NCI-H1694 (cell line): ENCODE data around the gene ZFX.
"Not testable (repeated sequence)": the region's sequence is repeated elsewhere in the genome, so short reads cannot be mapped to it uniquely, and the experiment has no call there.

ENCODE experiments used
- DNase-seq: peaks from one replicate; lab custom pipeline; 2025; lab: John Stamatoyannopoulos, UW

ZFX gene

DNA sequence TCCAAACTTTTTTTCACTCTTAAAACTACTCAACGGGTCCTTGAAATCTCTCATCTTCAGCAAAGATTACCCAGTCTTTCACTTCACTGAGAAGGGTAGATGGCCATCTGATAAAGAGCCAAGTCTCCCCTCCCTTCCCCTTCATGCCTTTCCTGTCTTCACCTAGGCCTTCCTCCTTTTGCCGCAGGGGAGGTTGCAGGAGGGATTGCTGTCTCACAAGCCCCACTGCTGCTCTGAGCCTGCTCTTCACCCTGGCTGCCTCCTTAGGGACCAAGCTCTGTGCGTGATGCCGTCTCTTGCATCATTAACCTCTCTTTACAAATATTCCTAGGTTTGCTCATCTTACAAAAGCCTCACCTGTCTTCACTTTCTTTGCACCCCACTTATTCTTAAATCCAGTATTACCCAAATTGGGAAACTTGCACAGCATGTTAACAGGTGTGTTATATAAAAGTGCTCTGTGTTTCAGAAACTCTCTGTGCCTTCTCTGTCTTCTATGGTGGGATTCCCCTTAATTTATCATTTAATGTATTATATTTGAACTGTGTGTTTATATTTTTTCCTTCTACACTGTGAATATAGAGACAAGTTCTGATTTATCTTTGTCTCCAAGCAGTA lies 3.8 kb downstream of the ZFX start:
- no peak for DNase-seq

GRCh38 chrX:24153796-24154189 lies 4.3 kb downstream of the ZFX start:
- no peak for DNase-seq

GRCh38 chrX:24154490-24155034 lies 5.0 kb downstream of the ZFX start:
- no peak for DNase-seq

DNA sequence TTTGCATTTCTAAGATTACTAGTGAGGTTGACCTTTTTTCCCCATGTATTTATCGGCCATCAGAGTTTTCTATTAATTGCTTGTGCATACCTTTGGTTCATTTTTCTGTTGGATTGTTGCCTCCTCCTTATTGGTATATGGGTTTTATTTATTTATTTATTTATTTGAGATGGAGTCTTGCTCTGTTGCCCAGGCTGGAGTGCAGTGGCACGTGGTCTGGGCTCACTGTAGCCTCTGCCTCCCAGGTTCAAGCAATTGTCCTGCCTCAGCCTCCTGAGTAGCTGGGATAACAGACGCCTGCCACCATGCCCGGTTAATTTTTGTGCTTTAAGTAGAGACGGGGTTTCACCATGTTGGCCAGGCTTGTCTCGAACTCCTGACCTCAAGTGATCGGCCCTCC lies 6.2 kb downstream of the ZFX start:
- not testable (repeated sequence) for DNase-seq

DNA sequence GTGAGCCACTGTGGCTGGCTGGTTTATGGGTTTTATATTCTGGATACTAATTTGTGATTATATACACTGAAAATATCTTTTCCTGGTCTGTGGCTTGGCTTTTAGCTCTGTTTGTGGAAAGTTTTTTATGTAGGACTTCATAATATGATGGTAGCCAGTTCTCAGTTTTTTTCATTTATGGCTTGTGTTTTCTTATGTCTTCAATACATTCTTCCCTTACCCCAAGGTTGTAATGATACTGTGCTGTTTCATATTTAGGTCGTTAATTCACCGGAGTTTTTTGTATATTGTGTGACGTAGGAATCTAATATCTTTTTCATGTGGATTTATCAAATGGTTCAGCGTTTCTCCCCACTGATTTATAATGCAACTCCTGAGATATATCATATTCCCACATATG lies 6.6 kb downstream of the ZFX start:
- DNase-seq = no peak

- no peak for DNase-seq
These were observed 9.4 kb downstream of the ZFX start for GRCh38 chrX:24158881-24159280.

GRCh38 chrX:24166078-24166477 lies 16.5 kb downstream of the ZFX start:
- DNase-seq = no peak

DNA sequence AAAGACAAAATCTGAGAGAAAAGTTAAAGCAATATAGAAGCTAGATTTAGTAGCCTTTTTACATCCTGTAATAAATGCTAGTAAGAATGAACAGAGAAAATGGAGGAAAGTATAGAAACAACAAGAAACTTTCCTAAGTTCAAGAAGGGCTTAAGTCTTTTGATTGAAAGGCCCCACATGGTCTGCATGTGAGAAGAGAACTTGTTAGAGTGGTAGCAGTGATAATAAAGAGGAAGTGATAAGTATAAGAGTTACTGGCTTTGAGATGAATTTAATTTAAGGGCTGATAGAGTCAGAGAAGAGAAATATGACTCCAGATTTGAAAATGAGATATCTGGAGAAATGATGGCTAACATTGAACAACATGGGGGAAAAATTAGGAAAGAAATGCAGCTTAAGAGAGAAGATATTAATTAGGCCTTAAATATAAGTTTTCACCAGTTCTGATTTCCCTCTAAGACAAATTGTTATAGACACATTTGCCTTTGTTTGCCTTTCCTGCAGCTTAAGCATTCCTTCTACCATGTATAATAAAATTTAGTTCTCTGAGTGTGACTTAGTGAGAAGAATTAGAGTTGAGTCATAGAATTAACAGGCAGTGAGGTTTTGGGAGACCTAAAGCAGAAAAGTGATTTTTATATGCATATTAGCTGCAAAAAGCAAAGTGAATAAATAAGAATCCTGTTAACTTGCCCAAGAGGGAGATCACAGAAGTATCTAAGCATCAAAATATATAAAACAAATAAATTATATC lies 18.4 kb downstream of the ZFX start:
- DNase-seq = no peak

GRCh38 chrX:24168807-24169206 lies 19.3 kb downstream of the ZFX start:
- no peak for DNase-seq

DNA sequence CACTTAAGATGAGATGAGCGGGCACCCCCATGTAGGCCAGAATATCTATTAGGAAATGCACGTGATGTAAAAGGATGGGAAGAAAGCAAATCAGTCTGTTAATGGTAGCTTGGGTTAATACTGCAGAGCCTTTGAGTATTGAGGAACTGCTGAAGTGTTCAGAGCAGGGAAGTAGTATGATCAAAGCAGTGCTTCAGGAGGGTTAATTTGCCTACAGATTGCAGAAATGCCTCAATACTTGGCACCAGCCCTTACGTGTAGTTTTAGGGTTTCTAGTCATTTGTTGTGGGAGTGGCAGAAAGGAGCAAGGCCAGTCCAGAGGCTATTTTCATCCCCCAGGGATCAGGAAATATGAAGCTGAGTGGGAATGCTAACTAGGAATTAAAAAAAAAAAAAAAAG lies 19.7 kb downstream of the ZFX start:
- DNase-seq = no peak

- DNase-seq = no peak
These were observed 23.8 kb downstream of the ZFX start for GRCh38 chrX:24173115-24173847.

DNA sequence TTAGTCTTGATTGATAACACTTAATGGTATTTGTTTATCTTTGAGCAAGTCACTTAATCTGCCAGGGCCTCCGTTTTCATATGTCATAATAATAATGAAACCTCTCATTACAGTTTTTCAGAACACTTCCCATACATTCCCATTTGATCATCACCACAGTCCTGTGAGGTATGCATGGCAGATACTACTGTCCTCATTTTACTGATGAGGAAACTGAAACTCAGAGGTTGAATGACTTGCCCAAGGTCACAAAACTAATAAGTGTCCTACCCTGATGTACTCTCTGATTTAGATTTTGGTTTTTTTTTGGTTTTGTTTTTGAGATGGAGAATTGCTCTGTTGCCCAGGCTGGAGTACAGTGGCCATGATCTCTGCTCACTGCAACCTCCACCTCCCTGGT lies 25.7 kb downstream of the ZFX start:
- DNase-seq = no peak

GRCh38 chrX:24178441-24178840 lies 28.9 kb downstream of the ZFX start:
- no peak for DNase-seq

DNA sequence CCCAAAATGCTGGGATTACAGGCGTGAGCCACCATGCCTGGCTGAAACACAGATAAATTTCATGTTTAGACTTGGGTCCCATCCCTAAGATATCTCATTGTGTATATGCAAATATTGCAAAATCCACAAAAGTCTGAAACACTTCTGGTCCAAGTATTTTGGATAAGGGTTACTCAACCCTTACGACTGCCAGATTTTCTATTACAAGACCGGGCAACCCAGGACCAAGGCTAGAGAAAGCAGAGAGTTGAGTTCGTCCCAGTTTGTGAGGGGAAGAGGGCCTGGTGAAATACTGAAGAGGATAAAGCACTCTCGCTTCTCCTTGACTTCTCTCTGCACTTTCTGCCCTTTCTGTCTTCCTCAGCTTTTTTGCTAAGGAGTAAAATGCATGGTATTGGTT lies 34.5 kb downstream of the ZFX start:
- DNase-seq = no peak

DNA sequence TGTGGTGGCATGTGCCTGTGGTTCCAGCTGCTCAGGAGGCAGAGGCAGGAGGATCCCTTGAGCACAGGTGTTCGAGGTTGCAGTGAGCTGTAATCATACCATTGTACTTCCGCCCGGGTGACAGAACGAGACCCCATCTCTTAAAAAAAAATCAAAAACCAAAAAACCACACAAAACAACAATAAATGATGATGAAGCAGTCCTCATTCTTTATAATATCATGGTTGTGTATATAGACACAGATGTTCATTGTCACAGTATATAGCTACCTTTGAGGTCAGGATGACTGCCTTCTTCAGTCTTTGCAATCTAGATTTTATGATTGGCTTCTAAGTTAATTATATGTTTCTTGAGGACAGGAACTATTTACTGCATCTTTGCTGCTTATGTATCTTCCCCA lies 37.0 kb downstream of the ZFX start:
- DNase-seq = no peak

DNA sequence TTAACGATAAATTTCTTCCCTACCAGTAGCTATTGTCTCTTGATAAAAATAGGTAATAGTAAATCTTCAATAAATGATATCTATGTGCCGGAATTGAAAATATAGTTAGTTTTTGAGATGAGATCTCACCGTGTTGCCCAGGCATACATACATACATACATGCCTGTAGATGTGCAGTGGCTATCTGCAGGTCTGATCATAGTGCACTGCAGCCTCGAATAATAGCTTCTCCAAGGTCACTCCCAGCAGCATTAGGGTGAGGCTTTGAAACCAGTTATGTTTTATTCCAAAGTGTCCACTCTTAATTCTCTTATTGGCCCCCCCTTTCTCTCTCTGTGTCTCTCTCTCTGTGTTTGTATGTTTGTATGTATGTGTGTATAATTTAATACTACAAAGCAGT lies 37.5 kb downstream of the ZFX start:
- no peak for DNase-seq

DNA sequence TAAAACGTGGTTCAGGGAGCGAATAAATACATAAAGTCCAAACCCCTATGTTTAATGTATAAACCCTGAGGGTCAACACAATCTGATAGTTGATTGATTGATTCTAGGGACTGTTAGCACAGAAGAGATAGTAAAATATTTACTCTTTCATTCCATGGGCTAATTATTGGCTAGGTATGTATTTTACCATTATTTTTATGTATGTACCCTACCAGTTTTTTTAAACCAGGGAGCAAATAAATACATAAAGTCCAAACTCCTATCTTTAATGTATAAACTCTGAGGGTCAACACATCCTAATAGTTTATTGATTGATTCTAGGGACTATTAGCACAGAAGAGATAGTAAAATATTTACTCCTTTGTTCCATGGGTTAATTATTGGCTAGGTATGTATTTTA lies 40.0 kb downstream of the ZFX start:
- no peak for DNase-seq

- no peak for DNase-seq
These were observed 41.1 kb downstream of the ZFX start for GRCh38 chrX:24190500-24191156.

DNA sequence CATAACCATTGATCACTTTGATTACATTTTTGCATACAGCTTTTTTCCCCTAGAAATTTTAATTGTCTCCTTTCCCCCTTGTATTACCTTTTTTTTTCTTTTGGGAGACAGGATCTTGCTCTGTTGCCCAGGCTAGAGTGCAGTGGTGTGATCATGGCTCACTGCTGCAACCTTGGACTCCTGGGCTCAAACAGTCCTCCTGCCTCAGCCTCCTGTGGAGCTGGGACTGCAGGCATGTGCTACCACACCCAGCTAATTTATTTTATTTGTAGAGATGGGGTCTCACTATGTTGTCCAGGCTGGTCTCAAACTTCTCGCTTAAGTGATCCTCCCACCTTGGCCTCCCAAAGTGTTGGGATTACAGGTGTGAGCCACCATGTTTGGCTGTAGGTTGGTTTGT lies 47.0 kb downstream of the ZFX start:
- no peak for DNase-seq

DNA sequence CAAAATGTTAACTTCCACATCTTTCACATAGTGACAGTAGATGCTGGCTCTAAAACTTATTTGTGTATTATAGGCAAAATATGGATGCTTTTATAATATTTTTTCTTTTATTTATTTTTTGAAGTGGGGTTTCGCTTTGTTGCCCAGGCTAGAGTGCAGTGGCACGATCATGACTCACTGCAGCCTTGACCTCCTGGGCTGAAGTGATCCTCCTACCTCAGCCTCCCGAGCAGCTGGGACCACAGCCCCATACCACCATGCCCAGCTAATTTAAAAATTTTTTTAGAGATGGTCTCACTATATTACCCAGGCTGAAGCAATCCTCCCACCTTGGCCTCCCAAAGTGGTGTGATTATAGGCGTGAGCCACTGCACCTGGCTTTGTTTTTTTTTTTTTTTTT lies 48.6 kb downstream of the ZFX start:
- DNase-seq = no peak

DNA sequence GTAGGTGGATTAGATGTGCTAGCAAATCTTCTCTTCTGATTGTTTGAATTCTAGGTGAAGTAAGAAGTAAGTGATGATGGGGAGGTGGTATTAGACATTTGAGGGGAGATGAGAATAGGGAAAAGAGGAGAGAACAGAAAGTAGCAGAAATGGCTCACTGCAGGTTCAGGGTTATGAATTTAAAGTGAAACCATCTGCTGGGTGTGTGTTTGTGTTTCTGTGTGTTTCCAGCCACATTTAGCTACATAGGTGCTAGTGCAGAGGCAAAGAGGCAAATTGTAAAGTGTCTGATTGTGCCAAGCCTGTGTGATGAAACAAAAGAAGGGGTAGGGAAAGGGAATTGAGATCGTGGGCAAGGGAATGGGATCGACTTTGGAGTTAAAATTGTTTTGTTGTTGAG lies 50.6 kb downstream of the ZFX start:
- no peak for DNase-seq

DNA sequence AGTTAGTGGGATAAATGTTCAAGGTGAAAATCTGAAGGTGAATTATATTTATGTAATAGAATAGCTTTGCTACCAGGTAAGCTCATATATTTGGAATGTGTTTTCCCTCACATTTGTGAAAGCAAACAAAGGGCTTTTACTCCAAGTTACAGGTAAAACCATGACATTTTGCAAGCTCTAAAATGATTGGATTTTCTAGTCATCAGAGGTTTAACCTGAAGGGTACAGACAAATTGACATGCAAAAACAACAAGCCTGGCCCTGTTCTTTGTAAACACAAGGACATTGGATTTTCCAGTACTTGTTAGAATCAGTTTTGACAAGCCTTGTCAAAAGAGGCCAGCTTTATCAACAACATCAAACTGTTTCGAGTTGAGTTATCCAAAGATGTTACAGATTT lies 51.7 kb downstream of the ZFX start:
- no peak for DNase-seq
